Hematopoietic multipotent progenitor cell treated with erythropoietin and hydrocortisone succinate and interleukin-3 and kit ligand, for 15 days (in vitro differentiated cells): ENCODE data around the gene DCTN4.

Experiments used
- DNase-seq: peaks from one replicate; pipeline ENCODE4 v3.0.0-alpha.2; 2015; ENCODE audit warnings: low spot score

DCTN4 gene

DNA sequence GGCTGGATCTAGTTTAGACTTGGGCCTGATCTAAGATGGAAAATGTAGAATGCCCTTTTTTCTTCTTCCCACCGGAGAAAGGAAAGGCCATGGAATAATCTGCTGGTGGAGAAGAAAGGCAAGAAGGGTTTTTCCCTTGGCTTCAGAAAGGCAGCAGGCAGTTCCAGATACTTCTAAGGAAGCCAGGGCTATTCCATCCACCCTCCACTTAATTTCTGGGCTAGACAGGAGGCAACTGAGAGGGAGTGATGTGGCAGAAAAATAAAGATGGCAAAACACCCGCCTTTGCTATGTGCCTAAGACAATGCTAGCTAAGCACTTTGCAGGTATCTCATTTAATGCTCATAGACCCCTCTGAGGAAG lies 87.9 kb downstream of the DCTN4 start:
- no peak for DNase-seq

DNA sequence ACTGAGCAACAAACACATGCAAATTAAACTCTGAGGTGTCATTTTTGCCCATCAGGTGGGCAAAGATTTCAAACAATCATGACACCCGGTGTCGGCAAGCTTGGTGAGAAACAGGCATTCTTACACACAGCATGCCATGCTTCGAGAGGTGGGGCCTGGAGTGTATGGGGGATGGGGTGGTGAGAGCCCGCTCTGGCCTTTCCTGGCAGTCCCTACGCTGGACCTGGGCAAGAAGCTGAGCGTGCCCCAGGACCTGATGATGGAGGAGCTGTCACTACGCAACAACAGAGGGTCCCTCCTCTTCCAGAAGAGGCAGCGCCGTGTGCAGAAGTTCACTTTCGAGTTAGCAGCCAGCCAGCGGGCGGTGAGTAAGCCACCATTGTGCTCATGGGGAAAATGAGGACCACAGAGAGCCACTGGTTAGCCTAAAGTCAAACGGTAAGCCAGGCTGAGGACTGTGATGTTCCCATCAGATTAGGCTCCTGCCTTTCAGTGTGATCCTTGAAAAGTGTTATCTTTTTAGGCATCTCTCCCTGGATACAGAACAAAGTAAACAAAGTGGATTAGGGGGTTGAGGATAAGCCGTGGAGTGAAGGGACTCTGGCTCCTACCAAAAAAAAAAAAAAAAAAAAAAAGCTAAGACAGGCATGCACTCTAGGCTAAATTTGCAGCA lies 88.4 kb downstream of the DCTN4 start:
- DNase-seq: no peak

DNA sequence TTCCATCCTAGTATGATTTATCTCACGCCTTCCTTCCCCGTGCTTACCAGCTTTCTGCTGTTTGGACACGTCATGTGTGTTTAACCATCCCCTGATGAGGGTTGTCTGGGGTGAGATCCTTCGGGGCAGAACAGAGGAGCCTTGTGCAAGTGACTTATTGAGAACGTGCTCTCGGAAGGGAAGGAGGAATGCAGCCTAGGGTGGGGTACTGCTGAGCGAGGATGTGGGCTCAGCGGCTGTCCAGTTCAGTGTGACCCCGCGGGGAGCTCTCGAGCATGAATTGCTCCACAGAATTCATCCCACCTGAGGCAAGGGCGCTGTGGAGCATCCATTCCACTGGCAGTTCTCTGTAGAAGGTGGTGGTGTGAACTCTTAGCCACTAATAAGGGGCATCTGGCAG lies 93.8 kb downstream of the DCTN4 start:
- no peak for DNase-seq

DNA sequence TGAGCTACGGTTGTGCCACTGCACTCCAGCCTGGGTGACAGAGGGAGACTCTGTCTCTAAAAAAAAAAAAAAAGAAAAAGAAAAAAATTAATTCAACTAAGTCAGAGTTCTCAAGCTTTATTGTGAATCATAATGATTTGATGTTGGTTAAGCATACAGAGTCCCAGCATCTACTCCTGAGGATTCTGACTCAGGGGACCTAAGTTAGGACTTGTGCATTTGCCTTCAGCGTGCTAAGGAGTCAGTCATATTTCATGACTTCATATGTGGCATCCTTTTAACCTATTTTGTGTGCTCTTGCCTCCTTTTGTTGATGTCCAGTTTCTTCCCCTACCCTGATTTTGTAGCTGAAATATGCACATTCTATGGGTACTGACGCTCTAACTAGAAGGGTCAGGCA lies 94.9 kb downstream of the DCTN4 start:
- no peak for DNase-seq

DNA sequence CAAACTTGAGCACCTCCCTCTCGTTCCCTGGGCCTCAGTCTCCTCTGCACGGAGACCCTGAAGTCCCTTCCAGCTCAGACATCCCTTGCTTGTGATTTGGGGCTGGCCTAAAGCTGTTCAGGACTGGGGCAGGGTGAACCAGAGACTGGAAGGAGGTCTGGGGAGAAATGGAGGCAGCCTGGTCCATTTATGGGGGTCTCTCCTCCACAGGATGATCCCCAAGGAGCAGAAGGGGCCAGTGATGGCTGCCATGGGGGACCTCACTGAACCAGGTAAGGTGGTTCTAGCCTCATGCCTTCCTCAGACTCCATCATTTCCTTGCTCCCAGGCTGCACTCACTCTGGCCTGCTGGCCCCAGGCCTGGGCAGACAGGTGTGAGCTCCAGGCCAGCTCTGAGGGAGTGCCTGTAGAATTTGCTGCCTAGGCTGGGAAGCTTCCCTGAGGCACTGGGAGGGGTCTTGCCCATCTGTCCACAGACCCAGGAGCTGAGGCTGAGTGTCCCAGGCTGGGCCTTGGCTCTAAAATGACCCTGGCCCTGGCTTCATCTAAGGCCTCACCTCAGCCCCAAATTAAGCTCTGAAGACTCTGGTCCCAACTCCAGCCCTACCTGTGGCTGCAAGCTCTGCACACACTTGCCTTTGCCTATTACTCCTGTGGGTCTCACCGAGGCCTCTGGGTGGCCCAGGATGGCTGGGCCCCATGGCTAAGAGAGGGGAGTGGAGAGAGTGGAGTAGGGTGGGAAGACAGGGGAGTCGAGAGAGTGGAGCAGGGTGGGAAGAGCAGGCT lies 95.9 kb downstream of the DCTN4 start:
- no peak for DNase-seq

DNA sequence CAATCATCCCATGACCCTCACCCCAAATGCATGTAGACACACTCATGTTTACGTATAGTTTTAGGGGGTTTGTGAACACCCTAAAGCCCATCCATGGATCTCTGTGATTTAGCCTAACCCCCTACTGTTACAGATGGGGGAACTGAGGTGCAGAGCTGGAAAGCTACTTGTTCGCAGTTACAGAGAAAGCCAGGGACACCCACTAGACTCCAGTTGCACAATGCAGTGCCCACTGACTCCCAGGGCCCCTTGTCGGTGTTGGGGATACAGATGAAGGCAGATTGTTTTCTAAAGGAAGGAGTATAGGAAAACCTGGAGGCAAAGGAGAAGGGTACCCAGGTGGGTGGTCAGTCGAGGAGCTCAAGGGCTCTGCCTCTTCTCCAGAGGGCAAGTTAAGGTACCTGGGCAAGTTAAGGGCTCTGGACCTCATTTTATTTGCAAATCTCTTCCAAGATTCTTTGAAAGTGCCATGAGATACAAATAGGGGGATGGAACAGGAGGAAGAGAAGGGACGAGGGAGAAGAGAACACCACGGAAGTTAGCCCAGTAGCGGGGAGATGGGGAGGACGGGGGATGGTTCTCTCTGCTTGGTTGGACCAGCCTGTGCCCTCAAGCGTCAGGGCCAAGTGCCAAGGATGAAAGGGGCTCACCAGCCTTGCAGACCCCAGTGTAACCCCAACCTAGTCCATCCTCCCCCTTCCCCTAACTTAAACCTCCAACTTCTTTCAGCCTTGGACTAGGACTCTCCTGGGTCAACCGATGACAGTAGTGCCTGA lies 96.8 kb downstream of the DCTN4 start:
- no peak for DNase-seq

DNA sequence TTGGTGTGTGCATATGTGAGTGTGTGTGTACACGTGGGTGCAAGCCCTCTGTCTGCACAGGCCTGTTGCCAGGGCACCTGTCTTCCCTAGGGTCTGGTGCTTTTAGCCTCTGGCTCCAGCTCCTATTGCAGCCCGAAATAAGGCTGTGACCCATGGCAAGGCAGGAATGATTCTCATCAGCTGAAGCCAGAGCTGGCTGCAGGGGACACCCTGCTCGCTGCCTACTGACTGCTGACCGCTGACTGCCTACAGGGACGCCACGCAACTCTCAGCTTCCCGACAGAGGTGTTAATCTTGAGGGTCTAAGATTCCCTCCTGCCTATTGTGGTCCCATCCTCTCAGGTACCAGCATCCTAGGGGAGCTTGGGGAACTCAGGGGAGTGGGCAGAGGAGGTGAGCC lies 97.7 kb downstream of the DCTN4 start, which contains the start of gene MYOZ3:
Gene MYOZ3 (plus strand): TSS at position 166 of the 400 bp plus-strand sequence. CDS start 1,691 bp downstream, outside the sequence.
- no peak for DNase-seq

DNA sequence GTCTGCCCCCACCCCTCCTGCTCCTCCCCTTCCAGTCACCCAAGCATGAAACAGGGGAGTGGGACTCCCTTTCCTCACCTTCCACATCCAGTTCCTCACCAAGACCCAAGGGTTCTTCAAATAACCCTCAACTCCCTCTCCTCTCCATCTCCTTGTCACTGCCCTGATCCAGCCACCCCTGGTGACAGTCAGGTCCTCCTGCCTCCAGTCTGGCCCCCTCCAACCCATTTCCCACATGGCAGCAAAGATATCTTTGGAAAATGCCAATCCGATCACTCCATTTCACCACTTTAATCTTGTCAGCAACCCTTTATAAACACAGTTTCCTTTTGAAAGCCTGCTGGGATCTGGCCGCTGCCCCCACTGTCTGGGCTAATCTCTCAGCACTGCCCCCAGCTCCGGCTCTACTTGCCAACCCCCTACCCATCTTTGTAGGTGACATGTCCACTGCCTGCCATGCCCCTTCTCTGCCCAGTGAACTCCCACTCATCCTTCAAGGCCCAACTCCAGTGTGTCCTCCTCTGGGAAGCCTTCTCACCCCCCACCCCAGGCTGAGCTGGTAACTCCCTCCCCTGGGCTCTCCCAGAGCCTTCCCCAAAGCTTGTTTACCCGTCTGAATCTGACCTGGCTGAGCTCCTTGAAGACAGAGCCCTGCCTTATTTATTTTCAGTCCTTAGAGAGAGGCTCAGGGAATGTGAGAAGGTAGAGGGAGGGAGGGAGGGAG lies 98.5 kb downstream of the DCTN4 start:
- DNase-seq: no peak

DNA sequence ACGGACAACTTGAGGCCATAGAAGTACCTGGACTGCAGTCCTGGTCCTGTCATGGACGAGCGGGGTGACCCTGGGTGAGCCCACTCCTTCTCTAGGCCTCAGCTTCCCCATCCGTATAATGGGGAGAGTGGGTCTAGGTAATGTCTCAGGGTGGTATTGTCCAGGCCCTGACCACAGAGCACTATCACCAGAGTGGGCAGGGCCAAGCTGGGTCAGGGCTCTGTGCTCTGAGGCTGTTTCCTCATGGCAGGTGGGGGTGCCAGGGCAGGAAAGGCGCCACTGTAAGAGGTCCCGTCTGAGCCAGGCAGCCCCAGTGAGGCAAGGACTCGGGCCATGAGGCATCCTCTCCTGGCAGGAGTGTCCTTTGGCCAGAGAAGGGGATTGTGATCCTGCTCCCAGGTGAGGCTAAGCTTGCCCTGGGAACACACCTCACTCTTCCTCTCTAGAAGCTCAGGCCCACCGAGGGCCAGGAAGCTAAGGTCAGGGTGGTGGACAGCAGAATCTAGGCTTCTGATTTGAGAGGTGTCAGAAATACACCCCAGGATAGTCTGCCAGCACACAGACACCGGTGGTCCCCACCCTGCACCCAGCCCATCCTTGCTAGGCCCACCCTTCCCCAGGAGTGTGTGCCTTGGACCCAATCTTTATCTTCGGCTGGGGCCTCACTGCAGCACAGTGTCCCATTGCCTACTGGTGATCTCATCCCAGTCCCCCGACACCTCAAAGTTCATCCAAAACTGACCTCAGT lies 99.3 kb downstream of the DCTN4 start:
- DNase-seq: no peak

DNA sequence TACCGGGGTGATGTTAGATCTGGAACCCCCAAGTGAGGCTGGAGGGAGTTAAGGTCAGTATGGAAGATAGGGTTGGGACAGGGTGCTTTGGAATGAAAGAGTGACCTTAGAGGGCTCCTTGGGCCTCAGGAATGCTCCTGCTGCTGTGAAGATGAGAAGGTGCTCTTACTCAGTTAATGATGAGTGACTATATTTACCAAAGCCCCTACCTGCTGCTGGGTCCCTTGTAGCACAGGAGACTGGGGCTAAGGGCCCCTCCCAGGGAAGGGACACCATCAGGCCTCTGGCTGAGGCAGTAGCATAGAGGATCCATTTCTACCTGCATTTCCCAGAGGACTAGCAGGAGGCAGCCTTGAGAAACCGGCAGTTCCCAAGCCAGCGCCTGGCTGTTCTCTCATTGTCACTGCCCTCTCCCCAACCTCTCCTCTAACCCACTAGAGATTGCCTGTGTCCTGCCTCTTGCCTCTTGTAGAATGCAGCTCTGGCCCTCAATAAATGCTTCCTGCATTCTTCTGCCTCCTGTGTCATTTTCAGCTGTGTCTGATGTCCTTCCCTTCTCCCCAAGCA lies 100.0 kb downstream of the DCTN4 start:
- DNase-seq: no peak
